ENCODE measurements around the gene GPR78. TPM values are rescaled to one million over a fixed set of nuclear protein-coding genes. Genes with fewer than 3 reads are reported as not detected.
A peak's percentile ranks its signal among the peaks of the same experiment; 100 is the strongest.

Gene GPR78, protein sequence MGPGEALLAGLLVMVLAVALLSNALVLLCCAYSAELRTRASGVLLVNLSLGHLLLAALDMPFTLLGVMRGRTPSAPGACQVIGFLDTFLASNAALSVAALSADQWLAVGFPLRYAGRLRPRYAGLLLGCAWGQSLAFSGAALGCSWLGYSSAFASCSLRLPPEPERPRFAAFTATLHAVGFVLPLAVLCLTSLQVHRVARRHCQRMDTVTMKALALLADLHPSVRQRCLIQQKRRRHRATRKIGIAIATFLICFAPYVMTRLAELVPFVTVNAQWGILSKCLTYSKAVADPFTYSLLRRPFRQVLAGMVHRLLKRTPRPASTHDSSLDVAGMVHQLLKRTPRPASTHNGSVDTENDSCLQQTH
- total RNA-seq, result not detected

DNA sequence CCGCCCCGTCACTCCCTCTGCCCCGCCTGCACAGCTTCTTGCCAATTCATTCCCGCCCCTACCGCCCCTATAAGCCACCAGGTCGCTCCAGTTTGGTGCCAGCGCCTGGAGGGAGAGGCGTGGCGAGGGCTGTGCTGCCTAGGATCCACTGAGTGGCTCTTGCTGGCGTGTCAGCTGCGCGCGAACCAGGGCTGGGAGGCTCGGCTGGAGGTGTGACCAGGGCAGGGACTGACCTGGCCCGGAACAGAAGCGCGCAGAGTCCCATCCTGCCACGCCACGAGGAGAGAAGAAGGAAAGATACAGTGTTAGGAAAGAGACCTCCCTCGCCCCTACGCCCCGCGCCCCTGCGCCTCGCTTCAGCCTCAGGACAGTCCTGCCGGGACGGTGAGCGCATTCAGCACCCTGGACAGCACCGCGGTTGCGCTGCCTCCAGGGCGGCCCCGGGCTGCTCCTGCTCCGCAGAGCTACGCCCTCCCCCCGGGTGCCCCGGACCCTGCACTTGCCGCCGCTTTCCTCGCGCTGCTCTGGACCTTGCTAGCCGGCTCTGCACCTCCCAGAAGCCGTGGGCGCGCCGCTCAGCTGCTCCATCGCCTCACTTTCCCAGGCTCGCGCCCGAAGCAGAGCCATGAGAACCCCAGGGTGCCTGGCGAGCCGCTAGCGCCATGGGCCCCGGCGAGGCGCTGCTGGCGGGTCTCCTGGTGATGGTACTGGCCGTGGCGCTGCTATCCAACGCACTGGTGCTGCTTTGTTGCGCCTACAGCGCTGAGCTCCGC is at the start of gene GPR78:
GPR78 (plus strand) TSS at position 72 of the 773 bp plus-strand sequence; CDS start at position 663, 591 bp downstream.
- TF ChIP-seq, protein P1, sequence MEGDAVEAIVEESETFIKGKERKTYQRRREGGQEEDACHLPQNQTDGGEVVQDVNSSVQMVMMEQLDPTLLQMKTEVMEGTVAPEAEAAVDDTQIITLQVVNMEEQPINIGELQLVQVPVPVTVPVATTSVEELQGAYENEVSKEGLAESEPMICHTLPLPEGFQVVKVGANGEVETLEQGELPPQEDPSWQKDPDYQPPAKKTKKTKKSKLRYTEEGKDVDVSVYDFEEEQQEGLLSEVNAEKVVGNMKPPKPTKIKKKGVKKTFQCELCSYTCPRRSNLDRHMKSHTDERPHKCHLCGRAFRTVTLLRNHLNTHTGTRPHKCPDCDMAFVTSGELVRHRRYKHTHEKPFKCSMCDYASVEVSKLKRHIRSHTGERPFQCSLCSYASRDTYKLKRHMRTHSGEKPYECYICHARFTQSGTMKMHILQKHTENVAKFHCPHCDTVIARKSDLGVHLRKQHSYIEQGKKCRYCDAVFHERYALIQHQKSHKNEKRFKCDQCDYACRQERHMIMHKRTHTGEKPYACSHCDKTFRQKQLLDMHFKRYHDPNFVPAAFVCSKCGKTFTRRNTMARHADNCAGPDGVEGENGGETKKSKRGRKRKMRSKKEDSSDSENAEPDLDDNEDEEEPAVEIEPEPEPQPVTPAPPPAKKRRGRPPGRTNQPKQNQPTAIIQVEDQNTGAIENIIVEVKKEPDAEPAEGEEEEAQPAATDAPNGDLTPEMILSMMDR (IDR thresholded peaks at IDR 0.05), result no peak
- no peak for TF ChIP-seq POLR2A (IDR thresholded peaks at IDR 0.05)
- H3K4me3 ChIP-seq, result no peak within 1 kb of the TSS
- ATAC-seq, result peak; percentile 65
- H3K9me3 ChIP-seq, result no peaks in the 10 kb centered on the region
- no peaks in the 10 kb centered on the region for H3K36me3 ChIP-seq (replicated peaks in 1 of 2; ENCODE audit: insufficient read depth in 1 of 2, low read depth in 2 of 2)
- no peaks in the 10 kb centered on the region for H3K4me1 ChIP-seq
- no peak within 1 kb of the TSS for H3K27ac ChIP-seq
- no peaks in the 10 kb centered on the region for H3K27me3 ChIP-seq
- intact Hi-C loops (cut with DNase I), result no loop called here
- peak; percentile 42 to 64 (median 54) for DNase-seq
- WGBS, 2 donors, result 5% methylated on average over 8 to 63 of the region's 63 CpGs

- H3K36me3 ChIP-seq (replicated peaks in 1 of 2; ENCODE audit: insufficient read depth in 1 of 2, low read depth in 2 of 2), result no peaks in the 10 kb centered on the region
- no peak overlapping the region for H3K4me3 ChIP-seq
- 53 to 64% methylated on average over 5 of the region's 5 CpGs for WGBS, 2 donors
- intact Hi-C loops (cut with DNase I), result no loop called here
- H3K9me3 ChIP-seq, result no peaks in the 10 kb centered on the region
- peaks cover 46% of the 10 kb centered on the region for H3K4me1 ChIP-seq
- TF ChIP-seq, protein P1 (IDR thresholded peaks at IDR 0.05), result no peak
- no peak for TF ChIP-seq POLR2A (IDR thresholded peaks at IDR 0.05)
- DNase-seq, result no peak
- ATAC-seq, result no peak
- H3K27me3 ChIP-seq, result no peaks in the 10 kb centered on the region
- peak overlapping the region in 1 of 4 donors; percentile 93 for H3K27ac ChIP-seq
Observed at GRCh38 chr4:8532245-8532781, 47.9 kb upstream of the GPR78 start.

GRCh38 chr4:8533274-8533865 is 46.8 kb upstream of the GPR78 start:
- H3K4me1 ChIP-seq, result peaks cover 57% of the 10 kb centered on the region
- H3K36me3 ChIP-seq (replicated peaks in 1 of 2; ENCODE audit: insufficient read depth in 1 of 2, low read depth in 2 of 2), result no peaks in the 10 kb centered on the region
- H3K4me3 ChIP-seq, result no peak overlapping the region
- TF ChIP-seq, protein P1 (IDR thresholded peaks at IDR 0.05), result no peak
- no peak for TF ChIP-seq POLR2A (IDR thresholded peaks at IDR 0.05)
- H3K9me3 ChIP-seq, result no peaks in the 10 kb centered on the region
- WGBS, 2 donors, result 89 to 100% methylated on average over 2 of the region's 2 CpGs
- no peak for ATAC-seq
- H3K27ac ChIP-seq, result peak overlapping the region; percentile 88 to 97 (median 94)
- intact Hi-C loops (cut with DNase I), result no loop called here
- no peak for DNase-seq
- no peaks in the 10 kb centered on the region for H3K27me3 ChIP-seq

- Histone ChIP-seq H3K4me1 (peaks cover 64% of the 10 kb centered on the region), H3K4me3 (no peak overlapping the region), H3K27me3 (no peaks in the 10 kb centered on the region), H3K36me3 (replicated peaks in 1 of 2; ENCODE audit: insufficient read depth in 1 of 2, low read depth in 2 of 2) (no peaks in the 10 kb centered on the region), H3K27ac (peak overlapping the region; percentile 88 to 97 (median 94)), H3K9me3 (no peaks in the 10 kb centered on the region)
- DNase-seq (peak; percentile 74 to 91 (median 80)), ATAC-seq (peak; percentile 95)
- 3 to 4% methylated on average over 4 of the region's 4 CpGs for WGBS, 2 donors
- peak in 2 of 3 donors; percentile 49 to 61 for TF ChIP-seq POLR2A (IDR thresholded peaks at IDR 0.05)
- TF ChIP-seq, protein P1 (IDR thresholded peaks at IDR 0.05), result no peak
- intact Hi-C loops (cut with DNase I), result no loop called here
Observed at GRCh38 chr4:8534129-8534528, 46.1 kb upstream of the GPR78 start.
